IMR-90 (cell line): ENCODE data around the gene SMIM41. TPM values are rescaled to one million over a fixed set of nuclear protein-coding genes. Genes with fewer than 3 reads are reported as not detected.

Experiments used
- ATAC-seq: fragments of 200-7000 bp; cut with Tn5 transposase; 2 replicates; pipeline ENCODE4 v1.9.1; 2020; ENCODE audit warnings: low read depth, mild to moderate bottlenecking, moderate library complexity
- BruUV-seq: library from RNA; stranded (reverse); fragments of 400-500 nt; replicated peaks from 2 replicates; lab custom pipeline; 2021; lab: Mats Ljungman, UMichigan
- CTCF ChIA-PET: fragments of 300-600 bp; formaldehyde crosslinking; extraction: SDS; loops from one replicate; lab custom pipeline; 2021; ENCODE audit warnings: antibody characterized with exemption; lab: Yijun Ruan, JAX
- POLR2A ChIA-PET: fragments of 300-600 bp; sonication (Branson Sonifier 250); formaldehyde crosslinking; loops from one replicate; lab custom pipeline; 2022; ENCODE audit warnings: antibody characterized with exemption; ENCODE audit not compliant: unreplicated experiment; lab: Charles Lee
- DNase-seq: peaks from one replicate; pipeline ENCODE4 v3.0.0; 2013
- H2AFZ ChIP-seq: replicated peaks from 2 replicates; pipeline ENCODE3; 2013; ENCODE audit warnings: low read length, mild to moderate bottlenecking; ENCODE audit not compliant: poor library complexity
- H2AK5ac ChIP-seq: 2 replicates; pipeline ENCODE4 v1.6.1; 2013; ENCODE audit warnings: low read depth, low read length, inconsistent platforms
- H2AK9ac ChIP-seq: replicated peaks from 2 replicates; pipeline ENCODE3; 2013; ENCODE audit warnings: mild to moderate bottlenecking, low read depth, low read length, moderate library complexity; ENCODE audit not compliant: poor library complexity
- H2BK120ac ChIP-seq: 2 replicates; pipeline ENCODE4 v1.6.1; 2013; ENCODE audit warnings: low read depth, low read length, inconsistent platforms
- H2BK15ac ChIP-seq: 3 replicates; pipeline ENCODE4 v1.6.1; 2013; ENCODE audit warnings: low read depth, low read length, inconsistent platforms
- H2BK20ac ChIP-seq: 2 replicates; pipeline ENCODE4 v1.6.1; 2013; ENCODE audit warnings: low read depth, mild to moderate bottlenecking, inconsistent platforms, low read length, moderate library complexity
- H2BK5ac ChIP-seq: 2 replicates; pipeline ENCODE4 v1.6.1; 2013; ENCODE audit warnings: mild to moderate bottlenecking, low read depth, low read length, inconsistent platforms; ENCODE audit not compliant: poor library complexity, severe bottlenecking
- H3K14ac ChIP-seq: replicated peaks from 2 replicates; pipeline ENCODE4 v1.6.1; 2013; ENCODE audit warnings: low read depth, low read length, inconsistent platforms
- H3K18ac ChIP-seq: 2 replicates; pipeline ENCODE4 v1.6.1; 2013; ENCODE audit warnings: low read depth, low read length, control low read depth
- H3K23ac ChIP-seq: 2 replicates; pipeline ENCODE4 v1.6.1; 2013; ENCODE audit warnings: low read depth, low read length, inconsistent platforms
- H3K27ac ChIP-seq: 2 replicates; pipeline ENCODE4 v1.5.1; 2013; ENCODE audit warnings: mild to moderate bottlenecking, control low read depth, low read length; ENCODE audit not compliant: insufficient read depth
- H3K27me3 ChIP-seq: 2 replicates; pipeline ENCODE4 v1.6.1; 2013; ENCODE audit warnings: low read length; ENCODE audit not compliant: control insufficient read depth, insufficient read depth
- H3K36me3 ChIP-seq: 2 replicates; pipeline ENCODE4 v1.6.1; 2013; ENCODE audit warnings: low read length, mixed read lengths; ENCODE audit not compliant: control insufficient read depth, insufficient read depth
- H3K4ac ChIP-seq: 2 replicates; pipeline ENCODE4 v1.6.1; 2013; ENCODE audit warnings: low read depth, low read length, inconsistent platforms
- H3K4me1 ChIP-seq: 2 replicates; pipeline ENCODE4 v1.6.1; 2013; ENCODE audit warnings: low read length, mixed read lengths; ENCODE audit not compliant: control insufficient read depth, insufficient read depth
- H3K4me2 ChIP-seq: 2 replicates; pipeline ENCODE4 v1.6.1; 2013; ENCODE audit warnings: low read depth, mild to moderate bottlenecking, control low read depth, low read length, moderate library complexity
- H3K4me3 ChIP-seq: 2 replicates; pipeline ENCODE4 v1.5.1; 2013; ENCODE audit warnings: low read depth, mild to moderate bottlenecking, control low read depth, low read length, moderate library complexity; ENCODE audit not compliant: insufficient read depth
- H3K56ac ChIP-seq: 2 replicates; pipeline ENCODE4 v1.6.1; 2013; ENCODE audit warnings: low read length, inconsistent platforms; ENCODE audit not compliant: insufficient read depth; ENCODE audit errors: extremely low read depth
- H3K79me1 ChIP-seq, 2 experiments: 2 replicates each; pipeline ENCODE4 v1.6.1; 2013; ENCODE audit warnings: low read length in 2 of 2, inconsistent platforms in 1 of 2, low read depth in 1 of 2
- H3K9ac ChIP-seq: 2 replicates; pipeline ENCODE4 v1.6.1; 2013; ENCODE audit warnings: low read depth, low read length, control low read depth
- H3K9me1 ChIP-seq: 2 replicates; pipeline ENCODE4 v1.6.1; 2013; ENCODE audit warnings: low read length, inconsistent platforms; ENCODE audit not compliant: insufficient read depth
- H3K9me3 ChIP-seq: 2 replicates; pipeline ENCODE4 v1.6.1; 2013; ENCODE audit warnings: low read length; ENCODE audit not compliant: control insufficient read depth, insufficient read depth
- H4K20me1 ChIP-seq: 2 replicates; pipeline ENCODE4 v1.6.1; 2013; ENCODE audit warnings: low read length, inconsistent platforms; ENCODE audit not compliant: insufficient read depth
- H4K5ac ChIP-seq: 2 replicates; pipeline ENCODE4 v1.6.1; 2013; ENCODE audit warnings: mild to moderate bottlenecking, low read depth, low read length, control low read depth
- H4K8ac ChIP-seq, 2 experiments: 2 replicates each; pipeline ENCODE4 v1.6.1; 2013; ENCODE audit warnings: low read depth in 2 of 2, low read length in 2 of 2, control low read depth in 1 of 2, inconsistent platforms in 1 of 2
- H4K91ac ChIP-seq: 2 replicates; pipeline ENCODE4 v1.6.1; 2013; ENCODE audit warnings: low read depth, low read length, inconsistent platforms; ENCODE audit not compliant: insufficient read depth
- BHLHE40 ChIP-seq: fragments of 150-350 bp; IDR thresholded peaks from 2 replicates; pipeline ENCODE4 v1.6.1; 2016; ENCODE audit warnings: mild to moderate bottlenecking, low read depth, low read length
- CEBPB ChIP-seq: IDR thresholded peaks from 2 replicates; pipeline ENCODE4 v1.6.1; 2012; ENCODE audit warnings: low read depth, low read length, improper control_type of control experiment
- CHD1 ChIP-seq: IDR thresholded peaks from 2 replicates; pipeline ENCODE4 v1.6.1; 2012; ENCODE audit warnings: low read depth, low read length, improper control_type of control experiment
- MAFK ChIP-seq: IDR thresholded peaks from 2 replicates; pipeline ENCODE4 v1.6.1; 2012; ENCODE audit warnings: low read depth, low read length, improper control_type of control experiment
- MAZ ChIP-seq: IDR thresholded peaks from 2 replicates; pipeline ENCODE4 v1.6.1; 2012; ENCODE audit warnings: low read depth, mild to moderate bottlenecking, low read length, improper control_type of control experiment, moderate library complexity, borderline replicate concordance
- MXI1 ChIP-seq: IDR thresholded peaks from 2 replicates; pipeline ENCODE4 v1.6.1; 2012; ENCODE audit warnings: low read depth, mild to moderate bottlenecking, low read length, moderate library complexity, borderline replicate concordance
- NFE2L2 ChIP-seq: fragments of 150-350 bp; IDR thresholded peaks from 2 replicates; pipeline ENCODE4 v1.6.1; 2016; ENCODE audit warnings: low read depth, mild to moderate bottlenecking, low read length
- POLR2A ChIP-seq: IDR thresholded peaks from 2 replicates; pipeline ENCODE4 v1.6.1; 2012; ENCODE audit warnings: mild to moderate bottlenecking, low read depth, low read length
- RAD21 ChIP-seq: IDR thresholded peaks from 2 replicates; pipeline ENCODE4 v1.6.1; 2012; ENCODE audit warnings: low read length, improper control_type of control experiment
- RCOR1 ChIP-seq: IDR thresholded peaks from 2 replicates; pipeline ENCODE4 v1.6.1; 2012; ENCODE audit warnings: mild to moderate bottlenecking, low read length, improper control_type of control experiment; ENCODE audit not compliant: insufficient replicate concordance
- RFX5 ChIP-seq: IDR thresholded peaks from 2 replicates; pipeline ENCODE4 v1.8.0; 2012; ENCODE audit warnings: low read depth, mild to moderate bottlenecking, low read length, moderate library complexity
- SMC3 ChIP-seq: fragments of 150-350 bp; IDR thresholded peaks from 2 replicates; pipeline ENCODE4 v1.6.1; 2016; ENCODE audit warnings: low read depth, mild to moderate bottlenecking, antibody characterized with exemption, low read length, moderate library complexity
- WGBS, 2 experiments: methylation state at CpG; one replicate each; pipeline versions ENCODE4 v1.1.5 to v1.1.7; 2013; ENCODE audit warnings: missing lambda C conversion rate in 2 of 2; ENCODE audit not compliant: insufficient read length in 1 of 2; ENCODE audit errors: extremely low coverage in 2 of 2; 5-methylcytosine and 5-hydroxymethylcytosine counted together
- dilution Hi-C: fragments of 300-500 bp; cut with HindIII; formaldehyde crosslinking; loops from one replicate; pipeline ENCODE4 v1.14.3; 2018; ENCODE audit warnings: low sequenced_read_pairs; ENCODE audit not compliant: unreplicated experiment
- in situ Hi-C: fragments of 300-500 bp; cut with MboI; formaldehyde crosslinking; loops from 3 replicates; pipeline ENCODE4 v1.14.3; 2019; ENCODE audit warnings: low sequenced_read_pairs, inconsistent platforms, mixed read lengths
- intact Hi-C: fragments of 100-400 bp; cut with micrococcal nuclease; formaldehyde crosslinking; loops from 2 replicates; pipeline ENCODE4 v1.10.0; 2022
- polyA plus RNA-seq, 3 experiments: library from polyadenylated mRNA; depleted of rRNA; stranded (reverse); fragments of >200 nt; gene quantifications; 2 replicates each; pipeline ENCODE4 v1.2.3, GENCODE V29; 2012; ENCODE audit warnings: low replicate concordance in 1 of 3
- total RNA-seq: library from RNA; depleted of rRNA; stranded (reverse); fragments of >200 nt; gene quantifications from 2 replicates; pipeline ENCODE4 v1.2.3, GENCODE V29; 2012
- TF ChIP-seq, protein P1 (sequence below): conservative IDR thresholded peaks from 2 replicates; pipeline ENCODE4 v1.5.1; 2012; ENCODE audit warnings: mild to moderate bottlenecking, low read depth, low read length, improper control_type of control experiment
- TF ChIP-seq, protein P2 (sequence below): fragments of 150-350 bp; IDR thresholded peaks from 2 replicates; pipeline ENCODE4 v1.6.1; 2017; ENCODE audit warnings: mild to moderate bottlenecking, antibody characterized with exemption, low read length, low read depth

SMIM41 gene
- total and polyA plus RNA-seq, 2 of the 4 experiments (the other 2 are of a cell fraction) = not detected

DNA sequence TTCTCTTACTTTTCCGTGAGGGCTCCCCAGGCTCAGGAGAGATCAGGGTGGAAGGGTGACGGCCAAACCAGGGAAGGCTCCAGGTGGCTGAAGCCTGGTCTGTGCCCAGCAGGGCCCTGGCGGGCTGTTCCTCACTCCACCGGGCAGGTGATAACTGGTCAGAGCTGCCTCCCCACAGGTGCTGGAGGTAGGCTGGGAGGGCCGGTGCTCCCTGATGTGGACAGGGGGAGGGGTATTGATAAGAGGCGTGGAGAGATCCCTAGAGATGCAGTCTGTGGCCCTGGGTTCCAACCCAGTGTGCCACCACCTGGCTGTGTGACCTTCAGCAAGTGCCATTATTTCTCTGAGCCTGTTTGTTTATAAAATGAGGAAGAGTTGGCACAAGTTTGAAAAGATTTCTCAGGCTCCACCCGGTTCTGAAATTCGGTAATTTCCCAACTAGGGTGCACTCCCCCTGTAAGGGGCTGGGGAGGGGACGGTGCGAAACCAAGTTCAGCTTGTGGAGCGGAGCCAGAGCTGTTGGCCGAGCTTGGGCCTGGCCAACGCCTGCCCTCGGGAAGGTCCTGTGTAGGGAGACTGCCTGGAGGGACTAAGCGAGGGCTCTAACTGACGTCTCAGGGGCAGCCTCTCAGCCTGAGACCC is 29.3 kb upstream of the SMIM41 start:
- Histone ChIP-seq H3K4me1 (peaks cover 18% of the 10 kb centered on the region), H2BK15ac (peak overlapping the region; percentile 59; the same call in 1 of the 3 replicates), H3K79me1 (peaks cover 0 to 77% of the 10 kb centered on the region in 2 experiments; a peak in 2 of 4 replicates), H3K9me1 (peaks cover 14% of the 10 kb centered on the region; the same call in 1 of the 2 replicates), H3K4me3 (peak overlapping the region; percentile 44), H3K27me3 (no peaks in the 10 kb centered on the region), H3K9ac (peak overlapping the region; percentile 80), H2BK5ac (peak overlapping the region; percentile 95), H3K36me3 (peaks cover 10% of the 10 kb centered on the region), H3K23ac (peak overlapping the region; percentile 77), H4K20me1 (peaks cover 36% of the 10 kb centered on the region), H3K9me3 (no peaks in the 10 kb centered on the region), H2AK9ac (peak overlapping the region; percentile 68), H3K4me2 (peak overlapping the region; percentile 88), H4K5ac (peak overlapping the region; percentile 88), H2BK120ac (peak overlapping the region; percentile 86), H3K56ac (peak overlapping the region; percentile 62; the same call in 1 of the 2 replicates), H3K18ac (peak overlapping the region; percentile 81), H3K27ac (peak overlapping the region; percentile 86), H4K8ac (peak overlapping the region; percentile 50 to 84), H2BK20ac (peak overlapping the region; percentile 32; the same call in 1 of the 2 replicates), H2AK5ac (peak overlapping the region; percentile 88), H2AFZ (peak overlapping the region; percentile 83), H3K14ac (peak overlapping the region; percentile 54), H4K91ac (peak overlapping the region; percentile 43), H3K4ac (peak overlapping the region; percentile 77)
- ChIA-PET POLR2A (no interaction called here), CTCF (interaction anchor here (1.1 to 1.5 kb wide), 2 partner anchors 18 to 25 kb away, joined by 4 read pairs; no protein-coding TSS in a partner anchor)
- peak; percentile 50 for DNase-seq
- dilution Hi-C loops (no loop called here), in situ Hi-C loops (no loop called here), intact Hi-C loops (no loop called here)
- no TSS peak for BruUV-seq
- WGBS, 2 experiments = 37% methylated on average over 8 of the region's 16 CpGs; no CpG with 5 or more reads in 1 of the 2 experiments
- ATAC-seq = no peak
- TF ChIP-seq POLR2A = peak; percentile 96
- no peak; the same call in 1 of the 2 replicates for TF ChIP-seq RAD21
- no peak for TF ChIP-seq BHLHE40
- no peak for TF ChIP-seq RCOR1
- no peak for TF ChIP-seq MAZ
- no peak for TF ChIP-seq MAFK
- peak; percentile 98; the same call in 1 of the 2 replicates for TF ChIP-seq CHD1
- TF ChIP-seq MXI1 = no peak
- no peak for TF ChIP-seq CEBPB
- TF ChIP-seq NFE2L2 = no peak
- TF ChIP-seq SMC3 = no peak
- TF ChIP-seq, protein P1, sequence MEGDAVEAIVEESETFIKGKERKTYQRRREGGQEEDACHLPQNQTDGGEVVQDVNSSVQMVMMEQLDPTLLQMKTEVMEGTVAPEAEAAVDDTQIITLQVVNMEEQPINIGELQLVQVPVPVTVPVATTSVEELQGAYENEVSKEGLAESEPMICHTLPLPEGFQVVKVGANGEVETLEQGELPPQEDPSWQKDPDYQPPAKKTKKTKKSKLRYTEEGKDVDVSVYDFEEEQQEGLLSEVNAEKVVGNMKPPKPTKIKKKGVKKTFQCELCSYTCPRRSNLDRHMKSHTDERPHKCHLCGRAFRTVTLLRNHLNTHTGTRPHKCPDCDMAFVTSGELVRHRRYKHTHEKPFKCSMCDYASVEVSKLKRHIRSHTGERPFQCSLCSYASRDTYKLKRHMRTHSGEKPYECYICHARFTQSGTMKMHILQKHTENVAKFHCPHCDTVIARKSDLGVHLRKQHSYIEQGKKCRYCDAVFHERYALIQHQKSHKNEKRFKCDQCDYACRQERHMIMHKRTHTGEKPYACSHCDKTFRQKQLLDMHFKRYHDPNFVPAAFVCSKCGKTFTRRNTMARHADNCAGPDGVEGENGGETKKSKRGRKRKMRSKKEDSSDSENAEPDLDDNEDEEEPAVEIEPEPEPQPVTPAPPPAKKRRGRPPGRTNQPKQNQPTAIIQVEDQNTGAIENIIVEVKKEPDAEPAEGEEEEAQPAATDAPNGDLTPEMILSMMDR = no peak
- no peak for TF ChIP-seq RFX5
- TF ChIP-seq, protein P2, sequence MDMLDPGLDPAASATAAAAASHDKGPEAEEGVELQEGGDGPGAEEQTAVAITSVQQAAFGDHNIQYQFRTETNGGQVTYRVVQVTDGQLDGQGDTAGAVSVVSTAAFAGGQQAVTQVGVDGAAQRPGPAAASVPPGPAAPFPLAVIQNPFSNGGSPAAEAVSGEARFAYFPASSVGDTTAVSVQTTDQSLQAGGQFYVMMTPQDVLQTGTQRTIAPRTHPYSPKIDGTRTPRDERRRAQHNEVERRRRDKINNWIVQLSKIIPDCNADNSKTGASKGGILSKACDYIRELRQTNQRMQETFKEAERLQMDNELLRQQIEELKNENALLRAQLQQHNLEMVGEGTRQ = no peak
